Glomerular visceral epithelial cell (primary cell): ENCODE measurements around the gene SLC39A1.
"Not testable (repeated sequence)": the region's sequence is repeated elsewhere in the genome, so short reads cannot be mapped to it uniquely, and the experiment has no call there.

Experiments used
- DNase-seq: peaks from one replicate; pipeline ENCODE4 v3.0.0-alpha.2; 2016; ENCODE audit errors: extremely low spot score

The SLC39A1 gene

DNA sequence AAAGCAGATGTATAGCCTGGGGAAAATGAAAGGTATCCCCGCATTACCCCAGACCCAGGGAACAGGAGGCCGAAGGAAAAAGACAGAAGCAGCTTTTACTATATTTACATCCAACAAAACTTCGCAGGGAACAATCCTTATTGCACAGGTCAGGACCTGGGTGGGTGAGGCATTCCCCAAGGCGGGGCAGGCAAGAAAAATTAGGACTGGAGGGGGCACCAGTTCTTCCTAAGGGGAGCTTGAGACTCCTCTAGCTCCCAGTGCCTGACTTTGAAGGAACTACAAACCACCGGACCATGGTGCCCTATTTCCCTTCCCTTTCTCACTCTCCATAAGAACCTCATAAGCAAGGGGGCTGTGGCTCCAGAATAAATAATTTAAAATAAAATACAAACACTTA is 33.9 kb downstream of the SLC39A1 start:
- DNase-seq, result no peak

DNA sequence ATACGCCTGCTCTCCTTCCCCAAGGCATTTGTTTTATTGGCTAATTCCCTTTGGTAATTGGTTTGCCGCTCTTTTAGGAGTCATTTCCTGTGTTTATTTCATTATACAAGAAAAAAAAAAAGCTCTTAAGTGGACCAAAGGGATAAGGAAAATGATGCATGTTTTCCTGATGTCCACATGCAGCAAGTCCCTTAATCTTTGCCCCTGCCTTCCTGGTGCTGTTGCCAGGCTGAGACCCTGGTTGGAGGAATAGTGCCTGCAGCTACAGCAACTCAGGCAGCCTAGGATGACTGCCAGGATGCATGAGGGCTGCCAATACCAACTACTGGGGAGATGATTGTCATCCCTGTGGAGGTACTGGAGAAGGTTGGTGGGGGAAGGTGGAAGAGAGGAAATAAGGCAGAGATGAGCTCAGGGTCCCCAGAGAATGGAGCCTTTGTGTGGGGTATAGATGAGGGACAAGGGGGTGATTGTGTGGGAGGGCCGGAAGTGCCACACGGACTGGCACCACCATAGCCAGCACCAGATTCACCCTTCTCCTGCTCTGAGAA is 34.5 kb downstream of the SLC39A1 start:
- DNase-seq, result no peak

DNA sequence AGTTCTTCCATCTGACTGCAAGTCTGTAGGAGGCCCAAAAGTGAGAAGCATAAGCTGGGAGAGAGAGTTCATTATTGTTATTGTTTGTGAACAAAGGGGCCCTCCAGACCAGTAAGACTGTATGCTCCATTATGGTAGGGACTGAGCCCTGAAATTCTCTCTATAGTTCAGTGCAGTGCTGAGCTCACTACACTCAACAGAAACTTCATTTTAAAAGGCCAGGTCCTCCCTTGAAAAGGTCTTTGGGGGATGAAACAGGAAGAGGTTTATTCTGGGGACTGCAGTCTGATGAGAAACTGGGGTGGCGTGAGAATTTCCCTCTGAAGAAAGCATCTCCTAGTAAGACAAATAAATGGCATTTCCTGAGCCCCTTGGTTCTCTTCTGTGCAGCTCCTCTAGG is 35.1 kb downstream of the SLC39A1 start:
- no peak for DNase-seq

DNA sequence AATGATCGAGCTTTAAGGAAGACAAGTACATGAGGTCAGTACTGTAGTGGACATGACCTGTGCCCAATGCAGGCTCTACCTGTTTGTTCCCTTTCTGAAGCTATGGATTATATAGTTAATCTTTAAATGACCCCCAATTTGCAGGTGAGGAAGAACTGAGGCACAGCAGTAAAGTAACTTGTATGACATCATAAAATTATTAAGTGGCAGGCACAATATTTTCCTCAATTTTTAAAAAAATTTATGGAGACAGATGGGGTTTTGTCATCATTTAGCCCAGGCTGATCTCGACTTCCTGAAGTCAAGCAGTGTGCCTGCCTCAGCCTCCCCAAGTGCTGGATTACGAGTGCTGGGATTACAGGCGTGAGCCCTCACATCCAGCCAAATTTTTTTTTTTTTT is 36.9 kb downstream of the SLC39A1 start:
- DNase-seq, result no peak

DNA sequence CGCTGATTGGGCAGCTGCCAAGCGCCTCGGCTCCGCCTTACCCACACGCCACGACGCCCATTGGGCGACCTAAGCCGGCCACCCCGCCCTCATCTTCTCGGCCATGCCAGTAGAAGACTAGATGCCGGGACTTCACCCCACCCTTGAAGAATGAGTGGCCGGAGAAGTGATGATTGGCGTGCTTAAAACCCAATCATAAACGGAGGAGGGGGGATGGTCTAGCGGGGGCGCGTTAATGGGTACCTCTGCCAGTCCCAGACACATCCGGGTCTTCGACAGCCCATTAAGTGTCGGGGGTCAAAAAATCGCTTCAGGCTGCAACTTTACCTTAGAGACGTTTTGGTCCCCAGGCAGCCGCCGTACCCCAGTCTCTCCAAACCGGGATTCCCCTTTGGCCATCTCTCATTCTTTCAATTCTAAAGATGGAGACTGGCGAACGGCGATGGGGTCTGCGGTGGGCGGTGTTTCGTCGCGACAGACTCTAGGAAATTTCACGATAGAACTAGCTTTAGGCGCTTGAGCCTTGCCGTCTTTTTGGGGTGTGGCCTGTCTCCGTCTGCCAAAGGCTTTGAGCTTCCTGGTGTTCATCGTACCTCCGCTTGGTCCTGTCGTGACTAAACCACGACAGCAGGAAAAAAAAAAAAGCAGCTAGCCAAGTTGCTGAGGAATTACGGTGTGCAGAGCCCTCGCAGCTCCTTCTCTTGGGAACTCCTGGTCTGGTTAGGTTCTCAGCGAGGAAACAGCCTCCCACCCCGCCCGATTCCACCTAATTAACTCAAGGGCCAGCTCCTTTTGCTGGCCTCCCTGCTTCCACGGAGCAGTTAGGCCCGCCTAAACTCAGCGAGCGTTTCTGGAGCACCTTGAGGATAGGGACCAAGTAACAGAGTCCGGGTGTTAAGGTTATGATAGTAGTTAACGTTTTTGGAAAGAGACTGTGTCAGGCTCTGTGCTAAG is 40.1 kb downstream of the SLC39A1 start, which contains the start of gene GATAD2B:
Gene GATAD2B, minus strand, starts transcription at position 1 of the 954 bp plus-strand sequence. CDS start 94,625 bp downstream, outside the sequence.
- DNase-seq, result peak; percentile 100

DNA sequence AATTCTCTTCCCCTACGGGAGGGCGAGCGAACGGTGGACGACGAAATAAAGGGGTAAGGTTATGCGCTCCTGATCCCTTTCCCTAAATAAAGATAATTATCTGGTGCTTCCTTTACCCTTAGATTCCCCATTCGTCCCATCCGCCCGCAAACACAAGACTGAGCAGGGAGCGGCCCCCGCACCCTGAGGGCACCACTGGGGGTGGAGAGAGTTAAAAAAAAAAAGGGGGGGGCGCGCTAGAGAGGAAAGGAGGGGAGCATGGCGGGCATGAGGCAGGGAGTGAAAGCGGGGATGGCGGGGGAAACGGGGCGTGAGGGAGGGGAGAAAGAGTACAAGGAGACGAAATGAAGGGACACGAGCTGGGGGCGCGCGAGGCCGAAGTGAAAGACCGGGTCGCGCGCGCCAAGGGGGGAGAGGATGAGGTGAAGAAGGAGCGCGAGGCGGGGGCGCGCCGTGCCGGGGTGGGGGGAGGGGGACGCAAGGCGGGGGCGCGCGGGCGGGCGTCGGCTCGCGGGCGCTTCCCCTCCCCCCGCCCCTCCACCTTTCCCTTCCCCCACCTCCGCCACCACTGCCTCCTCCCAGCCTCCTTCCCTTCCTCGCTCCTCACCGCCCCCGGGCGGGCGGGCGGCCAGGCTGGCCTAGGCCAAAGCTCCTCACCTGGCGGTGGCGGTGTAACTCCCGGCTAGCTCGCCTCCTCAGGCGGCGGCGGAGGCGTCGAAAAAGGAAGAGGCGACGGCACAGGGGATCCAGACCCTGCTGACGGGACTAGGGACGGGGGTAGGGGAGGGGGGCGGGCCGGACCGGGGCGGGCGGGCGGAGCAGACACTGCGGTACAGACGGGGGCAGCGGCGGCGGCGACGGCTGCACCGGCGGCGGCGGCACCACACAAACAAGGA is 41.0 kb downstream of the SLC39A1 start:
- no peak for DNase-seq

DNA sequence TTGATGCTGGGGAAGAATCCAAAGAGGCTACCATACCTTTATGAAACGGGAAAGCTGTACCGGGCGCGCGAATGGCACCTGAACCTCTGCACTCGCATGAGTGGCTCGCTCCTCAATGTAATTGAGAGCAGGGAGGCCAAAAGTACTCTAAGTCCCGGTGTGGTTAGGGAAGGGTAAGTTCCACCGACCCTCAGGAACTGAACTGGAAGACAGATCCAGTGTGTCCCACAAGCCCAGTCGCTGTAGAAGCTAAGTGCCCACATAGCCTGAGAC is 41.6 kb downstream of the SLC39A1 start:
- peak; percentile 13 for DNase-seq

DNA sequence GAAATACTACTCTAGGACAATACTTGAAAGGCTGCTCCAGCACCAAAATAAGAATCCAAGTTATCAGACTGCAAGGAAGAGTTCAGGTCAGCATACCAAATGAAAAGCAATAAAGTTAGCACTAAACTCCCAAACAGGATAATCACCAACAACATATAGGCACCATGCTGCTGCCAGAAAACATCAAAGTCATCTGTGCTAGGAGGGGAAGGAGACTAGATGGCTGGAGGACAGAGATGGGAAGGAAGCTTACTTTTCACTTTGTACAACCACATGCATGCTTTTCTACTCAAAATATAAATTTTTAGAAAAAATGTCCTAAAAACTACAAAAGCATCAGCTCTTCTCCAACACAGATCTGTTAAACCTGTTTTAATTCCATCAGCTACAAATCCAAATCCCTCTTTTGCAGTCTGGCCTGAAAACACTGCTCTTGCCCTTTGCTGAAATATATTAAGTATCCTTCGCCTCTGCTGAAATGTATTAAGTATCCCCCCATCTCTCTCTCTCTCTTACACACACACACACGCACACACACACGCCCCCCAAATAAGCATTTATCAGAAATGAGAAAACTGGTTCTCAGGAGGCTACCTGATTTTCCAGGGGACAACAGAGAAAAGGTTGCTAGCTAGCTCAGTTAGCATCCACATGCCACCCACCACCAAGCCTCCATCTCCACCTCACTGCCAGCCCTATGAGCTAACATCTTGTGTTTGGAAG is 42.1 kb downstream of the SLC39A1 start:
- no peak for DNase-seq

DNA sequence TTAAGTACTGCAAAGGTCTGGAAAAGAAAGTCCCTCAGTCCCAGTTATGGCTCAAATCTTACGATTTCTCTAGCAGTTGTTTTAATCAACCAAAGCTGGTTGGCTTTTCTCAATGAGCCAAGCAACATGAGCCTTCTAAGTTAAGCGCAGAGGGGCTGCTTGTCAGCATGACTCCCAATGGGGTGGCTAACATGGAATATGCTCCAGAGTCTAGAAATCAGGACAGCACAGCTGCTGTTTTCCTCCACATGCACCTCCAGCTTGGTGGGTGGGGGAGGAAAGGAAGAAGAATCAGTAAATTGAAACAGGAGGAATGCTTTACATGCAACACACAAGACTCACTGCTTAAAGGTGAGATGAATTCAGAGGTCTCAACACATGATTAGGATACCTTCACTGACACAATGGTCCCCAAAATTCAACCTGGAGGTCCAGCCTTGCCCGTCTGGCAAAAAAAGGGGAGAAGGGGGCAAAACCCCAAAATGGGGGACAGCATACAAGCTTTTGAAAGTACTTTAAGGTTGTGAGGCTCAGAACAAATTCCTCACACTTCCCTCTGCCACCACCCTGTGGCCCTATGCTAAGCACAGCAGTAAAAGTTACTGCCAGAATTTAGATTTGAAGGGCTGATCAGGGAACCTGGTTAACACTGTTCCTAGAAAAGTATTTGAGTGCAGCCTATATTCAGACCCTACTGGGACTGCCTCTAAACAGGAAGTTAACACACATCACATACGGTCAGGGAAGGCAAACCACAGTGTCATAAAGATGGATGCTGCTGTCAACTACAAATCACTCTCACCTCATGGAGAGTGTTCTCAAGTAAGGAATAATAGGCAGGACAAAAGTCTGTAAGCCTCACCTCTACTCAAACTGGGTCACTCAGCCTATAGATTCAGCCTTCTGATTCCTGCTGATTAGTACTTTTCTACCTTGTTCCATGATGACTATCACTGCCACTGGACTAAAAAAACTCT is 43.2 kb downstream of the SLC39A1 start:
- peak; percentile 25 for DNase-seq

DNA sequence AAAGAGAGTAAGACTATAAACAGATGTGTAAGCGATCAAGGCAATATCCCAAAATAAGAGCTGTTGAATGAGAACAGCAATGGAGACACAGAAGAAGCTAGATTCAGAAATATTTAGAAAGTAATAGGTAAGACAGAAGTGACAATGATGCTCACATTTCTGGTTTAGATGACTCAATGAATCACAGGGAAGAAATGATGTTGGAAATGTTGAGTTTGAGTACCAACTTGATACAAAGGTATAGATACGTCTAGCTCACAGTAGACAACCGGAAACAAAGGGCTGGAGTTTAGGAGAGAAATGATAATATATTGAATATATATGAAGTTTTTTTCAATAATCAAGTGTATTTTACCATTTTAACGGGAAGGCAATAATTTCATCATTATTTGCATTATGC is 47.0 kb downstream of the SLC39A1 start:
- DNase-seq, result no peak

DNA sequence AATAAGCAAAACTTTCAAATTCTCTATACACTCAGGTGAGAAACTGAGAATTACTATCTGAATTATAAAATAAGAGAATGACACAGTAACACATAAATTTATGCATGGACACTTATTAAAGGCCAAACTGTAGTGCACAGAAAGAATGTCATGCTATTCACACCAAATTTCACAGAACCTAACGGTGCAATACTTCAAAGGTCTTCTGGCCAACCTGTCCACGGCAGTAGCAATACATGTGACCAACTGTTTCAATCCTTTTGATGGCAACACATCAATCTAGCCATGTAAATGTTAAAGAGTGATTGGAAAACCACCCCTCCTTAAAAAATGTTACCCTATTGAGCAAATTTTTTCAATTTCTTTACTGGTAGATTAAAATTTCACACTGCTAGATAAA is 51.0 kb downstream of the SLC39A1 start:
- DNase-seq, result no peak

DNA sequence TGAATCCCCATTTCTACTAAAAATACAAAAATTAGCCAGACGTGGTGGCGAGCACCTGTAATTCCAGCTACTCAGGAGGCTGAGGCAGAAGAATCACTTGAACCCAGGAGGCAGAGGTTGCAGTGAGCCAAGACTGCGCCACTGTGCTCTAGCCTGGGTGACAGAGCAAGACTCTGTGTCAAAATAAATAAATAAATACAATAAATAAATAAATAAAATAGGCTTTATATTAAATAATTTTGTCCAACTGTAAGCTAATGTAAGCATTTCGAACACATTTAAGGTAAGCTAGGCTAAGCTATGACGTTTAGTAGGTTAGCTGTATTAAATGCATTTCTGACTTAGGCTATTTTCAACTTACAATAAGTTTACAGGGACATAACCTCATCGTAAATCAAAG is 52.8 kb downstream of the SLC39A1 start:
- DNase-seq, result not testable (repeated sequence)
